K562 (cell line): Measurements from ENCODE around the gene GATA5. TPM values are rescaled to one million over a fixed set of nuclear protein-coding genes. Genes with fewer than 3 reads are reported as not detected.
A peak's percentile ranks its signal among the peaks of the same experiment; 100 is the strongest.

Experiments used
- CBFB ChIP-seq: sonication (generic); formaldehyde crosslinking; IDR thresholded peaks from 2 replicates; pipeline ENCODE4 v1.4.0; 2020; ENCODE audit warnings: mild to moderate bottlenecking, missing genetic modification reagents
- CEBPG ChIP-seq, 3 experiments: fragments of 200-800 bp in 1 of 3; sonication (Bioruptor generic) in 1 of 3; sonication (generic) in 1 of 3; formaldehyde crosslinking in 1 of 3; IDR thresholded peaks in 2 of 3; conservative IDR thresholded peaks in 1 of 3; 2 replicates each; pipeline versions ENCODE4 v1.6.1 to v1.8.0; 2016 to 2022; ENCODE audit warnings: missing compliant biosample characterization in 2 of 3, missing genetic modification characterization in 2 of 3, mild to moderate bottlenecking in 1 of 3, missing genetic modification reagents in 1 of 3
- DPF2 ChIP-seq: fragments of 450-650 bp; IDR thresholded peaks from 2 replicates; pipeline ENCODE4 v1.6.1; 2016
- EHMT2 ChIP-seq: fragments of 450-650 bp; IDR thresholded peaks from 2 replicates; pipeline ENCODE4 v1.6.1; 2018; ENCODE audit warnings: antibody characterized with exemption
- ESRRA ChIP-seq: fragments of 450-650 bp; IDR thresholded peaks from 2 replicates; pipeline ENCODE4 v1.6.1; 2014; ENCODE audit warnings: low read depth, mild to moderate bottlenecking, moderate library complexity, borderline replicate concordance
- FOXK1 ChIP-seq: sonication (generic); formaldehyde crosslinking; IDR thresholded peaks from 2 replicates; pipeline ENCODE4 v1.8.0; 2022; ENCODE audit warnings: missing genetic modification reagents, mild to moderate bottlenecking, borderline replicate concordance
- FUS ChIP-seq: fragments of 200-400 bp; formaldehyde crosslinking; optimal IDR thresholded peaks from 2 replicates; pipeline ENCODE3; 2017; ENCODE audit warnings: low read depth, low read length
- POLR2G ChIP-seq: fragments of 200-400 bp; formaldehyde crosslinking; IDR thresholded peaks from 2 replicates; pipeline ENCODE4 v1.6.1; 2017; ENCODE audit warnings: low read depth, mild to moderate bottlenecking, antibody characterized with exemption, low read length, moderate library complexity
- SRSF1 ChIP-seq: fragments of 200-400 bp; formaldehyde crosslinking; IDR thresholded peaks from 2 replicates; pipeline ENCODE4 v1.6.1; 2017; ENCODE audit warnings: mild to moderate bottlenecking, low read depth, low read length, moderate library complexity
- ZBTB7A ChIP-seq: IDR thresholded peaks from 2 replicates; pipeline ENCODE4 v1.6.1; 2011; ENCODE audit warnings: low read depth, mild to moderate bottlenecking, low read length, moderate library complexity, borderline replicate concordance; ENCODE audit not compliant: control insufficient read depth
- ZNF140 ChIP-seq: fragments of 250-450 bp; sonication (Bioruptor Pico); IDR thresholded peaks from 2 replicates; pipeline ENCODE4 v1.8.0; 2021; ENCODE audit warnings: moderate library complexity, mild to moderate bottlenecking, inconsistent platforms
- ZNF551 ChIP-seq: fragments of 250-450 bp; sonication (Bioruptor Pico); IDR thresholded peaks from 2 replicates; pipeline ENCODE4 v1.5.0; 2021; ENCODE audit warnings: mild to moderate bottlenecking, moderate library complexity
- polyA plus RNA-seq, 8 experiments: library from polyadenylated mRNA; depleted of rRNA in 4 of 8; stranded (reverse) in 5 of 8; unstranded in 3 of 8; fragments of >200 nt; fragmentation: Nextera tagmentation in 2 of 8; fragmentation: Illumina TruSeq in 1 of 8; extraction: Ambion mirVana in 2 of 8; extraction: Trizol in 1 of 8; gene quantifications; 2 replicates each; pipeline versions ENCODE4 v1.2.1 to v1.2.3, GENCODE V29; 2011 to 2014; ENCODE audit warnings: inconsistent platforms in 1 of 8, missing spikeins in 1 of 8
- total RNA-seq, 7 experiments: library from RNA; depleted of rRNA in 6 of 7; stranded (reverse); fragments of >200 nt in 6 of 7; fragmentation: Illumina TruSeq in 2 of 7; extraction: Trizol in 2 of 7; gene quantifications; 2 replicates each; pipeline versions ENCODE4 v1.2.1 to v1.2.3, GENCODE V29; 2011 to 2021; ENCODE audit warnings: low replicate concordance in 1 of 7
- TF ChIP-seq, protein P1 (sequence below): fragments of 200-800 bp; sonication (Bioruptor generic); IDR thresholded peaks from 2 replicates; pipeline ENCODE4 v1.6.1; 2016; ENCODE audit warnings: missing genetic modification characterization, missing compliant biosample characterization
- TF ChIP-seq, protein P2 (sequence below): fragments of 250-450 bp; sonication (Bioruptor Pico); IDR thresholded peaks from 2 replicates; pipeline ENCODE4 v1.5.0; 2021
- TF ChIP-seq, protein P3 (sequence below): fragments of 250-450 bp; sonication (Bioruptor Pico); IDR thresholded peaks from 2 replicates; pipeline ENCODE4 v1.8.0; 2022; ENCODE audit warnings: inconsistent platforms

The GATA5 gene
- total and polyA plus RNA-seq, 9 of the 15 experiments (the other 6 are each of a cell fraction or from before 2014, with no cell fraction given) = 0.09 to 0.57 (median 0.20) TPM; not detected in 3

DNA sequence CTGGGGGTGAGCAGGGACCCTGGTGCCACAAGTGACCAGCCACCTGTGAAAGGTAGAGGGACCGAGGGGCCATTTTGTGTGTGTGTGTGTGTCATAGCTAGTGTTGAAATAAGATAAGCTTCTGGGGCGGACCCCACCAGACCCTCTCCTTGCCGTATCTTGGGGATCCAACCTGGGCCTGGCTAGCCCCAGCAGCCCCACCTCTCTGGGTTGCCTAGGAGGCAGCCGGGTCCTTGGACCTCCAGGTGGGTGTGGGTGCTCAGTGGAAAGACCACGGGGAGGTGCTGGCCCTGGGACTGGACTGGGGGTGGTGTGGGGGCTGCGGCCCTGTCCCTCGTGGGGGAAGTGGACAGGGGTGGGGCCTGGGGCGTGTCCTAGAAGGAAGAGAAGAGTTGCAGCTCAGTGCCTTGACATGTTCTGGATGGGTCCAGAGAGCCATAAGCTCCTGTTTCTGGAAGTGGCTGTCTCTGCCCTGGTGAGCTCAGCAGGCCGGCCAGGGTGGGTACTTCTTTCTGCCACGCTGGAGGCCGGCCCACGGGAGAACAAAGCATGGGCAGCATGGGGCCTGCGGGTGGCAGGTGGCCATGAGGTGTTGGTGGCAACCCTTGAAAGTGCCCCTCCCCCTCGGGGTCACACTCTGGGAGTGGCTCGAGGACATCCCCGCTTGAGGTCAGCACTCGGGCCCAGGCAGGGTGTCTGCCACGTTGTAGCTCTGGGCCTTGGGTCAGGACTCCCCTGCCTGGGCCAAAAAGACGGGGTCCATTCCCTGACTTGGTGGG lies 56.9 kb downstream of the GATA5 start (continued):
- TF ChIP-seq FOXK1 (no peak), ZNF551 (CRISPR knock-in tag) (no peak), CEBPG (CRISPR knock-in tag; IDR thresholded peaks at IDR 0.05) (no peak), CEBPG (tag; conservative IDR thresholded peaks at IDR 0.05 in 1 of 2, IDR thresholded peaks at IDR 0.05 in 1 of 2) (no peak), POLR2G (no peak), ZNF140 (CRISPR knock-in tag) (no peak), CBFB (CRISPR knock-in tag) (no peak), EHMT2 (no peak), FUS (no peak), SRSF1 (no peak), ESRRA (no peak), ZBTB7A (peak; percentile 88), DPF2 (0 out of 2 replicates have a peak, but pooled peaks have one; percentile 15)
- TF ChIP-seq, protein P1, sequence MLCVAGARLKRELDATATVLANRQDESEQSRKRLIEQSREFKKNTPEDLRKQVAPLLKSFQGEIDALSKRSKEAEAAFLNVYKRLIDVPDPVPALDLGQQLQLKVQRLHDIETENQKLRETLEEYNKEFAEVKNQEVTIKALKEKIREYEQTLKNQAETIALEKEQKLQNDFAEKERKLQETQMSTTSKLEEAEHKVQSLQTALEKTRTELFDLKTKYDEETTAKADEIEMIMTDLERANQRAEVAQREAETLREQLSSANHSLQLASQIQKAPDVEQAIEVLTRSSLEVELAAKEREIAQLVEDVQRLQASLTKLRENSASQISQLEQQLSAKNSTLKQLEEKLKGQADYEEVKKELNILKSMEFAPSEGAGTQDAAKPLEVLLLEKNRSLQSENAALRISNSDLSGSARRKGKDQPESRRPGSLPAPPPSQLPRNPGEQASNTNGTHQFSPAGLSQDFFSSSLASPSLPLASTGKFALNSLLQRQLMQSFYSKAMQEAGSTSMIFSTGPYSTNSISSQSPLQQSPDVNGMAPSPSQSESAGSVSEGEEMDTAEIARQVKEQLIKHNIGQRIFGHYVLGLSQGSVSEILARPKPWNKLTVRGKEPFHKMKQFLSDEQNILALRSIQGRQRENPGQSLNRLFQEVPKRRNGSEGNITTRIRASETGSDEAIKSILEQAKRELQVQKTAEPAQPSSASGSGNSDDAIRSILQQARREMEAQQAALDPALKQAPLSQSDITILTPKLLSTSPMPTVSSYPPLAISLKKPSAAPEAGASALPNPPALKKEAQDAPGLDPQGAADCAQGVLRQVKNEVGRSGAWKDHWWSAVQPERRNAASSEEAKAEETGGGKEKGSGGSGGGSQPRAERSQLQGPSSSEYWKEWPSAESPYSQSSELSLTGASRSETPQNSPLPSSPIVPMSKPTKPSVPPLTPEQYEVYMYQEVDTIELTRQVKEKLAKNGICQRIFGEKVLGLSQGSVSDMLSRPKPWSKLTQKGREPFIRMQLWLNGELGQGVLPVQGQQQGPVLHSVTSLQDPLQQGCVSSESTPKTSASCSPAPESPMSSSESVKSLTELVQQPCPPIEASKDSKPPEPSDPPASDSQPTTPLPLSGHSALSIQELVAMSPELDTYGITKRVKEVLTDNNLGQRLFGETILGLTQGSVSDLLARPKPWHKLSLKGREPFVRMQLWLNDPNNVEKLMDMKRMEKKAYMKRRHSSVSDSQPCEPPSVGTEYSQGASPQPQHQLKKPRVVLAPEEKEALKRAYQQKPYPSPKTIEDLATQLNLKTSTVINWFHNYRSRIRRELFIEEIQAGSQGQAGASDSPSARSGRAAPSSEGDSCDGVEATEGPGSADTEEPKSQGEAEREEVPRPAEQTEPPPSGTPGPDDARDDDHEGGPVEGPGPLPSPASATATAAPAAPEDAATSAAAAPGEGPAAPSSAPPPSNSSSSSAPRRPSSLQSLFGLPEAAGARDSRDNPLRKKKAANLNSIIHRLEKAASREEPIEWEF (CRISPR knock-in tag) = no peak
- TF ChIP-seq, protein P2, sequence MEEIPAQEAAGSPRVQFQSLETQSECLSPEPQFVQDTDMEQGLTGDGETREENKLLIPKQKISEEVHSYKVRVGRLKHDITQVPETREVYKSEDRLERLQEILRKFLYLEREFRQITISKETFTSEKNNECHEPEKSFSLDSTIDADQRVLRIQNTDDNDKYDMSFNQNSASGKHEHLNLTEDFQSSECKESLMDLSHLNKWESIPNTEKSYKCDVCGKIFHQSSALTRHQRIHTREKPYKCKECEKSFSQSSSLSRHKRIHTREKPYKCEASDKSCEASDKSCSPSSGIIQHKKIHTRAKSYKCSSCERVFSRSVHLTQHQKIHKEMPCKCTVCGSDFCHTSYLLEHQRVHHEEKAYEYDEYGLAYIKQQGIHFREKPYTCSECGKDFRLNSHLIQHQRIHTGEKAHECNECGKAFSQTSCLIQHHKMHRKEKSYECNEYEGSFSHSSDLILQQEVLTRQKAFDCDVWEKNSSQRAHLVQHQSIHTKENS (CRISPR knock-in tag) = no peak
- TF ChIP-seq, protein P3, sequence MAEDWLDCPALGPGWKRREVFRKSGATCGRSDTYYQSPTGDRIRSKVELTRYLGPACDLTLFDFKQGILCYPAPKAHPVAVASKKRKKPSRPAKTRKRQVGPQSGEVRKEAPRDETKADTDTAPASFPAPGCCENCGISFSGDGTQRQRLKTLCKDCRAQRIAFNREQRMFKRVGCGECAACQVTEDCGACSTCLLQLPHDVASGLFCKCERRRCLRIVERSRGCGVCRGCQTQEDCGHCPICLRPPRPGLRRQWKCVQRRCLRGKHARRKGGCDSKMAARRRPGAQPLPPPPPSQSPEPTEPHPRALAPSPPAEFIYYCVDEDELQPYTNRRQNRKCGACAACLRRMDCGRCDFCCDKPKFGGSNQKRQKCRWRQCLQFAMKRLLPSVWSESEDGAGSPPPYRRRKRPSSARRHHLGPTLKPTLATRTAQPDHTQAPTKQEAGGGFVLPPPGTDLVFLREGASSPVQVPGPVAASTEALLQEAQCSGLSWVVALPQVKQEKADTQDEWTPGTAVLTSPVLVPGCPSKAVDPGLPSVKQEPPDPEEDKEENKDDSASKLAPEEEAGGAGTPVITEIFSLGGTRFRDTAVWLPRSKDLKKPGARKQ = no peak
